Adrenal gland (tissue), 12 donors: ENCODE data around the gene CTSS. TPM values are rescaled to one million over a fixed set of nuclear protein-coding genes. Genes with fewer than 3 reads are reported as not detected.
"Not testable (repeated sequence)": the region's sequence is repeated elsewhere in the genome, so short reads cannot be mapped to it uniquely, and the experiment has no call there.

Experiments used
- DNase-seq, 7 donors: peaks; one replicate each; pipeline ENCODE4 v3.0.0-alpha.2; 2019 to 2020
- H3K27ac ChIP-seq, 5 donors: fragments of 200-600 bp; sonication (generic) in 4 of 5; 1 replicate in 3 of 5; 2 replicates in 2 of 5; pipeline versions ENCODE4 v1.5.1 to v1.8.0; 2016 to 2020; ENCODE audit warnings: mild to moderate bottlenecking in 1 of 5
- H3K27me3 ChIP-seq: fragments of 200-600 bp; 2 replicates; pipeline ENCODE4 v1.8.0; 2021
- H3K36me3 ChIP-seq, 2 donors: fragments of 200-600 bp; replicated peaks in 1 of 2; 1 replicate in 1 of 2; 2 replicates in 1 of 2; pipeline versions ENCODE4 v1.5.1 to v1.8.0; 2018 to 2022
- H3K4me1 ChIP-seq, 2 donors: fragments of 200-600 bp; replicated peaks in 1 of 2; 1 replicate in 1 of 2; 2 replicates in 1 of 2; pipeline versions ENCODE4 v1.5.1 to v1.8.0; 2018 to 2021
- H3K4me3 ChIP-seq, 4 donors: fragments of 200-600 bp; sonication (generic) in 3 of 4; one replicate each; pipeline ENCODE4 v1.5.1; 2016 to 2018
- H3K9me3 ChIP-seq, 3 donors: fragments of 200-600 bp; sonication (generic) in 1 of 3; replicated peaks in 1 of 3; 1 replicate in 2 of 3; 2 replicates in 1 of 3; pipeline versions ENCODE4 v1.5.1 to v1.8.0; 2016 to 2021
- POLR2A ChIP-seq, 2 donors: fragments of 450-650 bp; IDR thresholded peaks; one replicate each; pipeline ENCODE4 v1.6.1; 2017; ENCODE audit warnings: antibody characterized with exemption in 2 of 2, mild to moderate bottlenecking in 2 of 2, moderate library complexity in 1 of 2
- WGBS, 4 donors: extraction: QIAGEN DNeasy Blood & Tissue Kit in 2 of 4; methylation state at CpG; one replicate each; pipeline versions ENCODE4 v1.1.5 to v1.1.7; 2013 to 2017; 5-methylcytosine and 5-hydroxymethylcytosine counted together
- intact Hi-C, 2 donors: fragments of 100-400 bp; cut with DNase I; formaldehyde crosslinking; loops; one replicate each; pipeline versions ENCODE4 v1.14.1 to v1.15.0; 2022 to 2023
- polyA plus RNA-seq, 3 donors: library from polyadenylated mRNA; stranded (reverse); fragments of 200-250 nt in 2 of 3; fragments of 350-450 nt in 1 of 3; fragmentation: Illumina TruSeq in 1 of 3; extraction: RNeasy Lipid Tissue Mini Kit (QIAGEN cat#74804) in 1 of 3; gene quantifications; one replicate each; pipeline ENCODE4 v1.2.3, GENCODE V29; 2013 to 2014
- total RNA-seq, 9 donors: library from RNA; depleted of rRNA in 4 of 9; stranded (reverse); fragments of >200 nt in 4 of 9; fragments of 120-200 nt in 1 of 9; fragmentation: NEBNext Ultra II Directional in 1 of 9; extraction: Animal tissue kit (Norgen Biotek cat#: 25700) in 1 of 9; gene quantifications; one replicate each; pipeline versions ENCODE4 v1.1.0 to v1.2.4, GENCODE V29; 2013 to 2023
- TF ChIP-seq, protein P1 (sequence below), 6 experiments: fragments of 450-650 bp in 4 of 6; fragments of 200-600 bp in 2 of 6; sonication (generic) in 1 of 6; IDR thresholded peaks; 1 replicate in 5 of 6; 2 replicates in 1 of 6; pipeline versions ENCODE4 v1.5.1 to v1.8.0; 2016 to 2021; ENCODE audit warnings: antibody characterized with exemption in 6 of 6, mild to moderate bottlenecking in 2 of 6, moderate library complexity in 1 of 6
- donor health status: healthy with polysubstance abuse.
- donor health status: Bipolar disorder and iron deficiency.
- donor health status: DM: yes; HTN: yes; CAD: no.
- donor health status: DM: no; HTN: no; CAD: no.
- donor health status: DM: no; HTN: no; CAD: no.
- donor health status: DM: yes; HTN: yes; CAD: no.

The CTSS gene
- total and polyA plus RNA-seq, 12 donors, result 12.1 to 175 (median 97.1) TPM

DNA sequence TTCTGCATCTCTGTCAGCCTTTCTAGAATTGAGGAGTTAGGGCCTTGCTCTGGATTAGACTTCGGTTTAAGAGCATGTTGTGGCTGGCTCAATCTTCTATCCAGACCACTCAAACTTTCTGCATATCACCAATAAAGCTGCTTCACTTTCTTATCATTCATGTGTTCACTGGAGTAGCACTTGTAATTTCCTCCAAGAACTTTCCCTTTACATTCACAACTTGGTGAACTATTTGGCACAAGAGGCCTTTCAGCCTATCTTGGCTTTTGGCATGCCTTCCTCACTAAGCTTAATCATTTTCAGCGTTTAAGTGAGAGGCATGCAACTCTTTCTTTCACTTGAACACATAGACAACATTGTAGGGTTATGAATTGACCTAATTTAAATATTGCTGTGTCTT is 41.2 kb downstream of the CTSS start:
- no peaks in the 10 kb centered on the region for H3K4me1 ChIP-seq
- intact Hi-C loops, result no loop called here
- no peak for DNase-seq
- H3K4me3 ChIP-seq, result no peak overlapping the region
- no peaks in the 10 kb centered on the region for H3K36me3 ChIP-seq
- H3K27me3 ChIP-seq, result no peaks in the 10 kb centered on the region
- WGBS, 4 donors, result 81 to 87% (median 81%) methylated on average over 2 of the region's 2 CpGs
- no peak overlapping the region for H3K27ac ChIP-seq
- H3K9me3 ChIP-seq, result no peaks in the 10 kb centered on the region
- TF ChIP-seq, protein P1, sequence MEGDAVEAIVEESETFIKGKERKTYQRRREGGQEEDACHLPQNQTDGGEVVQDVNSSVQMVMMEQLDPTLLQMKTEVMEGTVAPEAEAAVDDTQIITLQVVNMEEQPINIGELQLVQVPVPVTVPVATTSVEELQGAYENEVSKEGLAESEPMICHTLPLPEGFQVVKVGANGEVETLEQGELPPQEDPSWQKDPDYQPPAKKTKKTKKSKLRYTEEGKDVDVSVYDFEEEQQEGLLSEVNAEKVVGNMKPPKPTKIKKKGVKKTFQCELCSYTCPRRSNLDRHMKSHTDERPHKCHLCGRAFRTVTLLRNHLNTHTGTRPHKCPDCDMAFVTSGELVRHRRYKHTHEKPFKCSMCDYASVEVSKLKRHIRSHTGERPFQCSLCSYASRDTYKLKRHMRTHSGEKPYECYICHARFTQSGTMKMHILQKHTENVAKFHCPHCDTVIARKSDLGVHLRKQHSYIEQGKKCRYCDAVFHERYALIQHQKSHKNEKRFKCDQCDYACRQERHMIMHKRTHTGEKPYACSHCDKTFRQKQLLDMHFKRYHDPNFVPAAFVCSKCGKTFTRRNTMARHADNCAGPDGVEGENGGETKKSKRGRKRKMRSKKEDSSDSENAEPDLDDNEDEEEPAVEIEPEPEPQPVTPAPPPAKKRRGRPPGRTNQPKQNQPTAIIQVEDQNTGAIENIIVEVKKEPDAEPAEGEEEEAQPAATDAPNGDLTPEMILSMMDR (IDR thresholded peaks at IDR 0.05), result no peak
- TF ChIP-seq POLR2A (IDR thresholded peaks at IDR 0.05), result no peak

DNA sequence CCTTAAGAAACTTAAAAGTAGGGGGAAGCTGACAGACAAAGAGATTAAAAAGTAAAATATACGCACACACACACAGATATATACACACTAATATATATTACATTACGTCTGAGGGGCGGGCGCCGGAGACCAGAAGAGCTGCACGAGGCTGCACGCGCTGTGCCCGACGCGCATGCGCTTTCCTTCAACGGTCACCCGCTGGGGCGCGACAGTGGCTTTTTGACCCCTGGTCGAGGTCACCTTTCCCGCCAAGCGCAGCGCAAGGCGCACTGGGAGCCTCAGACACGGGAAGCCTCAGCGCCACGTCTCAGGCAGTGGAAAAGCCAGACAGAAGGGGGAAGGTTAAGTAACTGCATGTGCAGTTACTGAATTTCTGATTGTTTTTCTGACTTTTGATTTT is 44.9 kb downstream of the CTSS start, which contains the start of gene HORMAD1:
Gene HORMAD1, minus strand, starts transcription at position 193 of the 400 bp plus-strand sequence. CDS start 1,390 bp downstream, outside the sequence.
- no peak for DNase-seq
- Histone ChIP-seq H3K27me3 (no peaks in the 10 kb centered on the region), H3K9me3 (no peaks in the 10 kb centered on the region), H3K36me3 (no peaks in the 10 kb centered on the region), H3K4me1 (no peaks in the 10 kb centered on the region), H3K4me3 (no peak within 1 kb of the TSS), H3K27ac (no peak within 1 kb of the TSS)
- TF ChIP-seq POLR2A (IDR thresholded peaks at IDR 0.05), result no peak
- TF ChIP-seq, protein P1 (IDR thresholded peaks at IDR 0.05), result no peak
- WGBS, 4 donors, result 94 to 96% (median 96%) methylated on average over 24 of the region's 24 CpGs
- intact Hi-C loops, result no loop called here

DNA sequence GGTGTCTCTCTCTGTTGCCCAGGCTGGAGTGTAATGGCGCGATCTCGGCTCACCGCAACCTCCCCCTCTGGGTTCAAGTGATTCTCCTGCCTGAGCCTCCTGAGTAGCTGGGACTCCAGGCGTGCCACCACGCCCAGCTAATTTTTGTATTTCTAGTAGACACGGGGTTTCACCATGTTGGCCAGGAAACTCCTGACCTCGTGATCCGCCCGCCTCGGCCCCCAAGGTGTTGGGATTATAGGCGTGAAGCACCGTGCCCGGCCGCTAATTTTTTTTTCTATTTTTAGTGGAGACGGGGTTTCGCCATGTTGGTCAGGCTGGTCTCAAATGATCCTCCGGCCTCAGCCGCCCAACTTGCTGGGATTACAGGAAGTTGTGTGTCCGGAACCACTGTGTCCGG is 45.5 kb downstream of the CTSS start:
- no peak overlapping the region for H3K4me3 ChIP-seq
- no peak for DNase-seq
- TF ChIP-seq, protein P1 (IDR thresholded peaks at IDR 0.05), result no peak
- no peak for TF ChIP-seq POLR2A (IDR thresholded peaks at IDR 0.05)
- intact Hi-C loops, result no loop called here
- H3K27me3 ChIP-seq, result no peaks in the 10 kb centered on the region
- 93 to 98% (median 95%) methylated on average over 21 of the region's 21 CpGs for WGBS, 4 donors
- no peak overlapping the region for H3K27ac ChIP-seq
- no peaks in the 10 kb centered on the region for H3K9me3 ChIP-seq
- no peaks in the 10 kb centered on the region for H3K4me1 ChIP-seq
- H3K36me3 ChIP-seq, result no peaks in the 10 kb centered on the region

DNA sequence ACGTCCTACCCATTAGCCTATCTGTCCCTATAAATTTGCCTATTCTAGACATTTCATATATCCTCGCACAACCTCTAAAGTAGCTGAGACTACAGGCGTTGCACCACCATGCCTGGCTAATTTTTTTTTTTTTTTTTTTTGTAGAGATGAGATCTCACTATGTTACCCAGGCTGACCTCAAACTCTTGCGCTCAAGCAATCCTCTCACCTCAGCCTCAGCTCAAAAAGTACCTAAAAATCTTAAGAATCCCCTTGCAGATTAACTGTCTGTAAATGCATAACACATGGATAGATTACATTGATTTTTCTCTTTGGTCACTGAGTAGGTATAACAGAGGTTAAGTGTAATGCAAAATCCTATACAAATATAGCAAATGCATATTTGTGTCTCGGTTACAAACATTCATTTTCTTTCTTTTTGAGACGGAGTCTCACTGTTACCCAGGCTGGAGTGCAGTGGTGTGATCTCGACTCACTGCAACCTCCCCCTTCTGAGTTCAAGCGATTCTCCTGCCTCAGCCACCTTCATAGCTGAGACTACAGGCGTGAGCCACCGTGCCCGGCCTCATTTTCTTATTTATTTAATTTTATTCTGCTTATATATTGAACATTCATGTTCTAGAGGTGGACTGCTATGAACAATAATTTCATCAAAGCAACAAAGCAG is 47.2 kb downstream of the CTSS start:
- Histone ChIP-seq H3K4me3 (no peak overlapping the region), H3K27ac (no peak overlapping the region), H3K36me3 (no peaks in the 10 kb centered on the region), H3K27me3 (no peaks in the 10 kb centered on the region), H3K9me3 (no peaks in the 10 kb centered on the region), H3K4me1 (no peaks in the 10 kb centered on the region)
- 80 to 85% (median 83%) methylated on average over 11 of the region's 11 CpGs for WGBS, 4 donors
- TF ChIP-seq, protein P1 (IDR thresholded peaks at IDR 0.05), result no peak
- TF ChIP-seq POLR2A (IDR thresholded peaks at IDR 0.05), result no peak
- no peak for DNase-seq
- intact Hi-C loops, result no loop called here

DNA sequence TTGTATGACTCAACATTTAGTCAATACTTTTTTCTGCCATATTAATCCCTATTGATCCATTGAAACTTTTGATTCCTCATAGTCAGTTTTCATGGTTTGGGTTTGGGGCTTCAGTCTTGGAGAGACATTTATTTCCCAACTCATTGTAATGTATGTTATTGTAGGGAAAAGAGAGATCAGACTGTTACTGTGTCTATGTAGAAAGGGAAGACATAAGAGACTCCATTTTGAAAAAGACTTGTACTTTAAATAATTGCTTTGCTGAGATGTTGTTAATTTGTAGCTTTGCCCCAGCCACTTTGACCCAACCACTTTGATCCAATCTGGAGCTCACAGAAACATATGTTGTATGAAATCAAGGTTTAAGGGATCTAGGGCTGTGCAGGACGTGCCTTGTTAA is 56.5 kb downstream of the CTSS start:
- DNase-seq, intact Hi-C loops, H3K4me1 ChIP-seq, H3K27me3 ChIP-seq, H3K9me3 ChIP-seq, H3K27ac ChIP-seq, H3K4me3 ChIP-seq, H3K36me3 ChIP-seq: not testable (repeated sequence)
- WGBS, 4 donors, result 65 to 86% (median 76%) methylated on average over 1 of the region's 1 CpG
